Activated CD8-positive, alpha-beta memory T cell treated with anti-CD3 and anti-CD28 coated beads, Interleukin-2, amount 50 U/mL, for 1 hour (primary cell): ENCODE measurements around the gene PCYOX1L.

Source experiments
- DNase-seq: peaks from one replicate; pipeline ENCODE4 v3.0.0-alpha.2; 2020; ENCODE audit errors: extremely low read depth

Gene PCYOX1L

GRCh38 chr5:149407323-149408251, 49.7 kb downstream of the PCYOX1L start:
- no peak for DNase-seq

- no peak for DNase-seq
These were observed 50.6 kb downstream of the PCYOX1L start for GRCh38 chr5:149408252-149409099.

- DNase-seq, result no peak
These were observed 51.6 kb downstream of the PCYOX1L start for GRCh38 chr5:149409268-149409948.

- DNase-seq, result no peak
These were observed 52.2 kb downstream of the PCYOX1L start for GRCh38 chr5:149410071-149410470.

- no peak for DNase-seq
These were observed 53.0 kb downstream of the PCYOX1L start for GRCh38 chr5:149410721-149411432.

GRCh38 chr5:149411738-149412519, 54.1 kb downstream of the PCYOX1L start:
- no peak for DNase-seq

GRCh38 chr5:149412783-149413476, 55.1 kb downstream of the PCYOX1L start:
- no peak for DNase-seq

GRCh38 chr5:149413477-149414210, 55.8 kb downstream of the PCYOX1L start:
- DNase-seq, result no peak

GRCh38 chr5:149414405-149415065, 56.7 kb downstream of the PCYOX1L start:
- DNase-seq, result no peak

- no peak for DNase-seq
These were observed 57.5 kb downstream of the PCYOX1L start for GRCh38 chr5:149415066-149415967.

GRCh38 chr5:149416987-149417710, 59.3 kb downstream of the PCYOX1L start:
- no peak for DNase-seq

GRCh38 chr5:149417711-149418368, 60.0 kb downstream of the PCYOX1L start:
- DNase-seq, result no peak

GRCh38 chr5:149418910-149419531, 61.2 kb downstream of the PCYOX1L start:
- no peak for DNase-seq
